ENCODE measurements around the gene CARMIL3. TPM values are rescaled to one million over a fixed set of nuclear protein-coding genes. Genes with fewer than 3 reads are reported as not detected.

Gene CARMIL3
- total RNA-seq, 1 donor from 2014 or later = 108 TPM

GRCh38 chr14:24052656-24053547 lies 1.1 kb downstream of the CARMIL3 start:
- TF ChIP-seq CTCF (IDR thresholded peaks at IDR 0.05; ENCODE audit: partially characterized antibody, unreplicated experiment) = no peak
- Mint-ChIP-seq H3K4me3 (ENCODE audit: unreplicated experiment) (peak overlapping the region; percentile 85), H3K27ac (ENCODE audit: unreplicated experiment) (peak overlapping the region; percentile 82), H3K9me3 (ENCODE audit: unreplicated experiment) (peaks cover 25% of the 10 kb centered on the region), H3K27me3 (ENCODE audit: unreplicated experiment) (peaks cover 16% of the 10 kb centered on the region), H3K4me1 (ENCODE audit: low read depth, unreplicated experiment) (peaks cover 14% of the 10 kb centered on the region), H3K36me3 (ENCODE audit: unreplicated experiment) (no peaks in the 10 kb centered on the region)
- no peak for DNase-seq

- Mint-ChIP-seq H3K36me3 (ENCODE audit: unreplicated experiment) (no peaks in the 10 kb centered on the region), H3K4me1 (ENCODE audit: low read depth, unreplicated experiment) (peaks cover 21% of the 10 kb centered on the region), H3K27ac (ENCODE audit: unreplicated experiment) (no peak overlapping the region), H3K4me3 (ENCODE audit: unreplicated experiment) (peak overlapping the region; percentile 85), H3K9me3 (ENCODE audit: unreplicated experiment) (peaks cover 25% of the 10 kb centered on the region), H3K27me3 (ENCODE audit: unreplicated experiment) (peaks cover 18% of the 10 kb centered on the region)
- TF ChIP-seq CTCF (IDR thresholded peaks at IDR 0.05; ENCODE audit: partially characterized antibody, unreplicated experiment) = no peak
- no peak for DNase-seq
Observed at GRCh38 chr14:24053548-24054323, 1.9 kb downstream of the CARMIL3 start.

- DNase-seq = no peak
- H3K27me3 Mint-ChIP-seq (ENCODE audit: unreplicated experiment) = peaks cover 21% of the 10 kb centered on the region
- TF ChIP-seq CTCF (IDR thresholded peaks at IDR 0.05; ENCODE audit: partially characterized antibody, unreplicated experiment) = no peak
- peaks cover 25% of the 10 kb centered on the region for H3K4me1 Mint-ChIP-seq (ENCODE audit: low read depth, unreplicated experiment)
- no peaks in the 10 kb centered on the region for H3K36me3 Mint-ChIP-seq (ENCODE audit: unreplicated experiment)
- H3K4me3 Mint-ChIP-seq (ENCODE audit: unreplicated experiment) = no peak overlapping the region
- peaks cover 25% of the 10 kb centered on the region for H3K9me3 Mint-ChIP-seq (ENCODE audit: unreplicated experiment)
- no peak overlapping the region for H3K27ac Mint-ChIP-seq (ENCODE audit: unreplicated experiment)
Observed at GRCh38 chr14:24054324-24054641, 2.5 kb downstream of the CARMIL3 start.

GRCh38 chr14:24054646-24055045 lies 2.8 kb downstream of the CARMIL3 start:
- Mint-ChIP-seq H3K4me1 (ENCODE audit: low read depth, unreplicated experiment) (peaks cover 29% of the 10 kb centered on the region), H3K27ac (ENCODE audit: unreplicated experiment) (no peak overlapping the region), H3K4me3 (ENCODE audit: unreplicated experiment) (no peak overlapping the region), H3K36me3 (ENCODE audit: unreplicated experiment) (no peaks in the 10 kb centered on the region), H3K9me3 (ENCODE audit: unreplicated experiment) (peaks cover 25% of the 10 kb centered on the region), H3K27me3 (ENCODE audit: unreplicated experiment) (peaks cover 24% of the 10 kb centered on the region)
- no peak for TF ChIP-seq CTCF (IDR thresholded peaks at IDR 0.05; ENCODE audit: partially characterized antibody, unreplicated experiment)
- DNase-seq = no peak

Data from glutamatergic neuron (in vitro differentiated cells).